Measurements from ENCODE around the gene WIPF2. TPM values are rescaled to one million over a fixed set of nuclear protein-coding genes. Genes with fewer than 3 reads are reported as not detected.

The WIPF2 gene
- total and polyA plus RNA-seq, 2 donors (not counting 3 experiments of a cell fraction or from before 2014, with no cell fraction given): 8.4 to 30.4 TPM

- Histone ChIP-seq H3K36me3 (ENCODE audit: control insufficient read depth in 2 of 2, extremely low read depth in 1 of 2, insufficient read depth in 2 of 2, low read length in 2 of 2) (peaks cover 16 to 31% of the 10 kb centered on the region in 2 experiments), H3K27me3 (ENCODE audit: control insufficient read depth in 2 of 2, insufficient read depth in 2 of 2, low read length in 2 of 2) (no peaks in the 10 kb centered on the region), H3K9me1 (replicated peaks; ENCODE audit: control insufficient read depth, extremely low read depth, insufficient read depth, low read length) (no peaks in the 10 kb centered on the region), H4K20me1 (replicated peaks; ENCODE audit: control insufficient read depth, extremely low read depth, insufficient read depth, low read length) (no peaks in the 10 kb centered on the region), H3K4me2 (ENCODE audit: insufficient read depth, low read length) (no peak overlapping the region), H3K4me3 (replicated peaks in 1 of 3; ENCODE audit: insufficient read depth in 1 of 3, low read depth in 1 of 3, low read length in 3 of 3) (no peak overlapping the region), H3K9ac (replicated peaks; ENCODE audit: extremely low read depth, insufficient read depth, low read length) (no peak overlapping the region), H3K9me3 (replicated peaks; ENCODE audit: control insufficient read depth, insufficient read depth, low read length) (no peaks in the 10 kb centered on the region), H3K4me1 (ENCODE audit: control insufficient read depth, extremely low read depth, insufficient read depth, low read length) (no peaks in the 10 kb centered on the region), H3K27ac (ENCODE audit: insufficient read depth, low read depth, low read length) (no peak overlapping the region), H2AFZ (ENCODE audit: low read depth, low read length) (no peak overlapping the region), H3K79me2 (ENCODE audit: control insufficient read depth, insufficient read depth, low read length) (no peaks in the 10 kb centered on the region)
- intact Hi-C loops (cut with micrococcal nuclease): no loop called here
- FAIRE-seq: no peak
- ChIA-PET POLR2A (no interaction called here), CTCF (no interaction called here)
- TF ChIP-seq POLR2A (IDR thresholded peaks at IDR 0.05; ENCODE audit: low read depth, low read length) (no peak), FOS (IDR thresholded peaks at IDR 0.05; ENCODE audit: borderline replicate concordance, insufficient read depth, low read length) (no peak), JUN (IDR thresholded peaks at IDR 0.05; ENCODE audit: borderline replicate concordance, insufficient read depth, insufficient read length, low read depth) (no peak), CTCF (IDR thresholded peaks at IDR 0.05; ENCODE audit: extremely low read depth in 1 of 2, insufficient read depth in 1 of 2, low read depth in 1 of 2, low read length in 2 of 2) (no peak), GATA2 (IDR thresholded peaks at IDR 0.05; ENCODE audit: insufficient read depth, insufficient read length, low read depth, low read length) (no peak), EZH2 (IDR thresholded peaks at IDR 0.05; ENCODE audit: borderline replicate concordance, low read depth, low read length, severe bottlenecking) (no peak), MYC (IDR thresholded peaks at IDR 0.05; ENCODE audit: low read depth, low read length) (no peak), MAX (IDR thresholded peaks at IDR 0.05; ENCODE audit: insufficient read depth, insufficient read length) (no peak), POLR2AphosphoS5 (IDR thresholded peaks at IDR 0.05; ENCODE audit: insufficient read depth, low read depth, low read length) (no peak)
- dilution Hi-C loops (cut with MboI; ENCODE audit: extremely low pct_ligation_motif_present, low sequenced_read_pairs): no loop called here
- no TSS peak for BruUV-seq (replicated peaks)
- no peak for DNase-seq (ENCODE audit: low read depth, low spot score)
Observed at GRCh38 chr17:40265337-40265736, 46.2 kb downstream of the WIPF2 start.

Data from endothelial cell of umbilical vein (primary cell).